ENCODE data around the gene MRPL40. TPM values are rescaled to one million over a fixed set of nuclear protein-coding genes. Genes with fewer than 3 reads are reported as not detected.

The MRPL40 gene
- total and polyA plus RNA-seq, 3 experiments from 2014 or later, result 47.7 to 62.4 (median 48.6) TPM

DNA sequence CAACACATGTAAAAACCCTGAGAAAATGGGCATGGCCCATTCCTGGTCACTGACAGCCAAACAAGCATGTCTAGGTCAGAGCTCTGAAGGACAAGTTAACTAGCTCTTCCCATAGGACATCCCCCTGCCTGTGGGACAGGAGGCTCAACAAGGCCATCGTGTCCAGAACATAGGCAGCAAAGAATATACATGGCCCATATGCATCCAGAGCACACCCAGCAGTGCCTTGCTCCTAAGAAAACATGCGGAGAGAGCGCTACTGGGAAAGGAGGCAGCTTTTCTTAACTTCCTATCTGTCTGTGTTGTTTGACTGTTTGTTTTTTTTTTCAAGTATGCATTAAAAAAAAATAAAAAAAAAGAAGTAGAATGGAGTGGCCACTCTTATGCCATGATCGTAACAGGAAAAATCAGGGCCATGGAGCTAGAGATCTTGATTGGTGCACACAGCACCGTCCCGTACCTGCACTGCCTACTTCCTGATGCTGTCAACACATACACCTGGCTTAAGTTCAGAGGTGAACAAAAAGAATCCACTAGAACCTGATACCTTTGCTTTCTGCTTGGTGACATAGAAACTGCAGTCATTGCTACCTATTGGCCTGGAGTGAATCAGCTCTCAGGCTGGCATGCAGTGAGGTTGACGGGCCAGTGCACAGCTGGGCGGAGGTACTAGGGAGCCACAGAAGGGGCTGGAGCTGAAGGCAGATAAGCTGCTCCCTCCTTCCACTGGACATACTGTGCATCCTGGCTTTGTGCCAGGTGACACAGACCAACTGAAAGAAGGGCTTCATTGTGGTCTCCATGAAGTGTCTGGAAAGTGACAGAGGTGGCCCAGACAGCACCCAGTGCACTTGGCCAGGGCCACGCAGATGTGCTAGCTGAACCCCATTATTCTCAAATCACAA is 34.8 kb downstream of the MRPL40 start:
- no peaks in the 10 kb centered on the region for H3K27me3 ChIP-seq (ENCODE audit: insufficient read depth, low read length, poor library complexity, severe bottlenecking)
- H3K4me1 Mint-ChIP-seq, result peaks cover 0 to 3% (median 2%) of the 10 kb centered on the region in 3 donors

DNA sequence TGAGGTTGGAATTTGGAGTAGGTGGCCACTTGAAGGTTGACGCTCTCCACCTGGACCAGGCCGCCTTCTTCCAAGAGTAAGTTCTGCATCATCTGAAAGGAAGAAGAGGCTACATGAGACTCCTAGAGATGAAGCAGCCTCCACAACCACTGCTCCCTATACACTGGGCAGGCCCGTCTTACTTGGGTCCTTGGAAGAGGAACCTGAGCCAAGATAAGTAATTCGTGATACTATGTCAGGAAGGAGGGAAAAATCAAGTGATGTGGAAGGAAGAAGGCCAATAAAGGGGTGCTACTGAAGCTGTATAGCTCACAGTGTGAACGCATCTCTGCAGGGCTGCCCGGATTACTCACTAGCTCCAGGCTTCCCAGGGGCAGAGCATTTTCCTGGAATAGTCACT is 35.6 kb downstream of the MRPL40 start:
- no peak for DNase-seq
- ChIA-PET CTCF (no interaction called here), POLR2A (no interaction called here)

More for the DNA sequence above, 34.8 kb downstream of the MRPL40 start:
- Mint-ChIP-seq H3K4me3 (no peak overlapping the region), H3K9me3 (no peaks in the 10 kb centered on the region), H3K27me3 (no peaks in the 10 kb centered on the region), H3K36me3 (peaks cover 4 to 94% (median 16%) of the 10 kb centered on the region in 3 donors), H3K27ac (peak overlapping the region in 1 of 8 donors; percentile 63)
- no peak for DNase-seq
- Histone ChIP-seq H3K27ac (ENCODE audit: low read depth, low read length) (no peak overlapping the region), H3K36me3 (ENCODE audit: insufficient read depth, low read length) (peaks cover 80% of the 10 kb centered on the region), H3K4me1 (ENCODE audit: insufficient read depth, low read length) (peaks cover 4% of the 10 kb centered on the region), H3K4me3 (ENCODE audit: low read length) (no peak overlapping the region), H3K9me3 (ENCODE audit: low read length) (no peaks in the 10 kb centered on the region)
- POLR2A ChIA-PET, result no interaction called here
- CTCF ChIA-PET, result no interaction called here

DNA sequence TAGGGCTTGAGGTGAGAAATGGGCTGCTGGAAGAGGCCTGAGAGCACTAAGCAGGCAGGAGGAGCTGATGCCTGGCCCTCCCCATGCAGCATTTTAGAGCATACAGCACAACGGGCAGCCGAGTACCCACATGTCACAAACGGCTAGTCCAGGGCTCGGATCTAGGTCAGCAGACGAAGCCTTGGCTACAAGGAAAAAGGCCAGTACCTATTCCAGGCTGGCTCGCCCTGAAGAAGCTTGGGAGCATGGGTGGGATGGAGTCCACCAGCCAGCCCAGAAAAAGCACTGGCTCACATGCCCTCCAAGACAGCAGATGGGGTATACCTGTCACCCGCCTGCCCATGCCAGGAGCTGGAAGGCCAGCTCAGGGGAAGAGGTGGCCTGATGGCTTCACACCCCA is 37.1 kb downstream of the MRPL40 start:
- ChIA-PET POLR2A (no interaction called here), CTCF (no interaction called here)
- no peaks in the 10 kb centered on the region for H3K9me3 Mint-ChIP-seq

More for the DNA sequence above, 35.6 kb downstream of the MRPL40 start:
- H3K4me1 Mint-ChIP-seq, result peaks cover 0 to 4% (median 3%) of the 10 kb centered on the region in 3 donors
- Histone ChIP-seq H3K27ac (ENCODE audit: low read depth, low read length) (no peak overlapping the region), H3K4me1 (ENCODE audit: insufficient read depth, low read length) (peaks cover 4% of the 10 kb centered on the region), H3K9me3 (ENCODE audit: low read length) (no peaks in the 10 kb centered on the region), H3K36me3 (ENCODE audit: insufficient read depth, low read length) (peaks cover 88% of the 10 kb centered on the region), H3K27me3 (ENCODE audit: insufficient read depth, low read length, poor library complexity, severe bottlenecking) (no peaks in the 10 kb centered on the region), H3K4me3 (ENCODE audit: low read length) (no peak overlapping the region)
- no peak overlapping the region for H3K4me3 Mint-ChIP-seq
- peaks cover 4 to 98% (median 13%) of the 10 kb centered on the region in 3 donors for H3K36me3 Mint-ChIP-seq
- no peaks in the 10 kb centered on the region for H3K9me3 Mint-ChIP-seq
- H3K27me3 Mint-ChIP-seq, result no peaks in the 10 kb centered on the region
- H3K27ac Mint-ChIP-seq, result no peak overlapping the region

DNA sequence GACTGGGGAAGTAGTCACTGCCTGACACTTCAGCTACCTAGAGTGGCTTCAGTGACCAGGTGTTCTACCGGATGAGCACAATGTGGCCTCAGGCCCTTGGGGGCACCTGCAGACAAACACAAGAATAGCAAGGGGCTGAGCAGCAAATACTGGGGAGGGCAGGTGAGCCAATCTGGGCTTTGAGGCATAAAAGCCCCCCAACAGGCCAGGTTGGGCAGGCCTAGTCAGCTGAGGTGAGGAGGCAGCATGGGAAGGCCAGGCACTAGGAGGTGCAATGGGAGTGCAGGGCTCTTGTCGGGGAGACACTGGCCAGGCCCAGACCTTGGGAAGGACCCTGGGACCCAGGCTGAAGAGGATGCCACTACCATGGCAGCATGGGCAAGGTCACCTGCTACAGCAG is 37.7 kb downstream of the MRPL40 start:
- no peaks in the 10 kb centered on the region for H3K27me3 ChIP-seq (ENCODE audit: insufficient read depth, low read length, poor library complexity, severe bottlenecking)
- no peaks in the 10 kb centered on the region for H3K4me1 ChIP-seq (ENCODE audit: insufficient read depth, low read length)
- Mint-ChIP-seq H3K4me3 (no peak overlapping the region), H3K4me1 (peaks cover 0 to 7% (median 6%) of the 10 kb centered on the region in 3 donors), H3K27ac (peak overlapping the region in 1 of 8 donors; percentile 92), H3K9me3 (no peaks in the 10 kb centered on the region), H3K36me3 (peaks cover 4 to 95% (median 14%) of the 10 kb centered on the region in 3 donors), H3K27me3 (no peaks in the 10 kb centered on the region)
- no peaks in the 10 kb centered on the region for H3K9me3 ChIP-seq (ENCODE audit: low read length)
- POLR2A ChIA-PET, result no interaction called here
- peaks cover 87% of the 10 kb centered on the region for H3K36me3 ChIP-seq (ENCODE audit: insufficient read depth, low read length)
- CTCF ChIA-PET, result no interaction called here
- no peak for DNase-seq
- H3K4me3 ChIP-seq (ENCODE audit: low read length), result no peak overlapping the region
- H3K27ac ChIP-seq (ENCODE audit: low read depth, low read length), result no peak overlapping the region

More for the DNA sequence above, 37.1 kb downstream of the MRPL40 start:
- H3K9me3 ChIP-seq (ENCODE audit: low read length), result no peaks in the 10 kb centered on the region
- no peak overlapping the region for H3K4me3 ChIP-seq (ENCODE audit: low read length)
- H3K27ac Mint-ChIP-seq, result peak overlapping the region in 1 of 8 donors; percentile 61
- H3K36me3 ChIP-seq (ENCODE audit: insufficient read depth, low read length), result peaks cover 89% of the 10 kb centered on the region
- no peak for DNase-seq
- H3K4me1 ChIP-seq (ENCODE audit: insufficient read depth, low read length), result no peaks in the 10 kb centered on the region
- H3K4me1 Mint-ChIP-seq, result peaks cover 0 to 7% (median 6%) of the 10 kb centered on the region in 3 donors
- H3K27ac ChIP-seq (ENCODE audit: low read depth, low read length), result no peak overlapping the region
- H3K4me3 Mint-ChIP-seq, result no peak overlapping the region
- H3K36me3 Mint-ChIP-seq, result peaks cover 4 to 98% (median 14%) of the 10 kb centered on the region in 3 donors
- H3K27me3 Mint-ChIP-seq, result no peaks in the 10 kb centered on the region
- H3K27me3 ChIP-seq (ENCODE audit: insufficient read depth, low read length, poor library complexity, severe bottlenecking), result no peaks in the 10 kb centered on the region

DNA sequence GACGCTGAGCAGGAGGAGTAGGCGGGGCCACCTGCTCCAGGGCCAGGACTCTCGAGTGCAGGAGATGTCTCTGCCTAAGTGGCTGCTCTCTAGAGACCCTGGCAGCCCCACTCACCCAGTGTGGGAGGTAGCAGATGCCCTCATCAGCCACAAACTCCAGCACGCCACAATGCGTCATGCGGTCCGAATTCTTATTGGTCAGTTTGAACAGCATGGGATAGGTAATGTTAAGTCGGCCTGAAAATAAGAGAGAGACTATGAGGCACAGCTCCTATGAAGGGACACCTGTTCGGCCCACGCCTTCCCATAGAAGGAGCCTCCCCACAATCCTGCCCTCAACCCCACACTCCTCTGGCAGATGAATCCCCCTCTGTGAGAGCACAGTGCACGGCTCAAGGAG is 39.2 kb downstream of the MRPL40 start:
- ChIA-PET POLR2A (no interaction called here), CTCF (no interaction called here)
- Histone ChIP-seq H3K27ac (ENCODE audit: low read depth, low read length) (no peak overlapping the region), H3K27me3 (ENCODE audit: insufficient read depth, low read length, poor library complexity, severe bottlenecking) (no peaks in the 10 kb centered on the region), H3K4me1 (ENCODE audit: insufficient read depth, low read length) (no peaks in the 10 kb centered on the region), H3K36me3 (ENCODE audit: insufficient read depth, low read length) (peaks cover 78% of the 10 kb centered on the region), H3K9me3 (ENCODE audit: low read length) (no peaks in the 10 kb centered on the region), H3K4me3 (ENCODE audit: low read length) (no peak overlapping the region)
- Mint-ChIP-seq H3K27me3 (no peaks in the 10 kb centered on the region), H3K4me3 (no peak overlapping the region), H3K9me3 (no peaks in the 10 kb centered on the region), H3K27ac (peak overlapping the region in 1 of 8 donors; percentile 17), H3K36me3 (peaks cover 4 to 88% (median 16%) of the 10 kb centered on the region in 3 donors), H3K4me1 (peaks cover 14 to 20% (median 14%) of the 10 kb centered on the region in 3 donors)
- no peak for DNase-seq

DNA sequence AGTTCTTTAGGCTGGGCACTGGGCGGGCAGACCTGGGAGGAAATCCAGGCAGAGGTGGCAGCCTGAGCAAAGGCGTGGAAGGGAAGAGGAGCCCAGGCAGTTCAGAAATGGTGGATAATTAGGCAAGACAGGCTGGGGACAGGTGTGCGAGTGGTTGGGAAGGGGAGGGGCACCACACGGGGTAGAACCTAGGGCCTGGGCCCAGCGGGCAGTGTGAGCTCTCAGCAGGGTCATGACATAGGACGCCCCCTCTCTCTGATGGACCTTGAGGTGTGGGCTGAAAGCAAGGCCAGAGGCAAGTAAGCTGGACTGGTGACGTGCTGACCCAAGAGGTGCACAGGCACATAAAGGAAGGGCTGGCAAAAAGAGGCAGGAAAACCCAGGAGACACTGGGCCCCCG is 39.9 kb downstream of the MRPL40 start:
- no peak overlapping the region for H3K4me3 ChIP-seq (ENCODE audit: low read length)
- H3K4me1 ChIP-seq (ENCODE audit: insufficient read depth, low read length), result peaks cover 3% of the 10 kb centered on the region
- no peak overlapping the region for H3K4me3 Mint-ChIP-seq
- no peaks in the 10 kb centered on the region for H3K9me3 ChIP-seq (ENCODE audit: low read length)
- H3K4me1 Mint-ChIP-seq, result peaks cover 17 to 23% (median 19%) of the 10 kb centered on the region in 3 donors
- no peak for DNase-seq
- no peaks in the 10 kb centered on the region for H3K27me3 Mint-ChIP-seq
- ChIA-PET CTCF (no interaction called here), POLR2A (no interaction called here)
- peaks cover 4 to 81% (median 16%) of the 10 kb centered on the region in 3 donors for H3K36me3 Mint-ChIP-seq
- peak overlapping the region in 1 of 8 donors; percentile 92 for H3K27ac Mint-ChIP-seq
- peaks cover 71% of the 10 kb centered on the region for H3K36me3 ChIP-seq (ENCODE audit: insufficient read depth, low read length)
- no peaks in the 10 kb centered on the region for H3K27me3 ChIP-seq (ENCODE audit: insufficient read depth, low read length, poor library complexity, severe bottlenecking)
- no peaks in the 10 kb centered on the region for H3K9me3 Mint-ChIP-seq
- H3K27ac ChIP-seq (ENCODE audit: low read depth, low read length), result no peak overlapping the region

DNA sequence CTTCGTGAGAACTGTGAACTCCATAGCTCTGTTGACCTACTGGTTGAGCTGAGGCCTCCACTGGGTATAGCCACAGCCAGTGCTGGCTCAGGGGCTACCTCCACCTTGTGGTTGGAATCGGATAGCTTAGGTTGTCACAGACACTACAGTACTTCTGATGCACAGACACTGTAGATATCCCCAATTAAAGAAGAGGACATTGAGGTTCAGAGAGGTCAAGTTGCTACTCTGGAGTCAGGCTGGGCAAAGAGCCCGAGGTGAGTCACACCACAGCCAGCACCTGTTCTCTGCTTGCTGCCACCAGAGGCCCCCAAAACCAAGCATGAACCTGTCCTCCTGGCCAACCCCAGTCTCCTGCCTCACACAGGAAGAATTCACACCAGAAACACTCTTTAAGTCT is 41.2 kb downstream of the MRPL40 start:
- Histone ChIP-seq H3K27ac (ENCODE audit: low read depth, low read length) (no peak overlapping the region), H3K9me3 (ENCODE audit: low read length) (no peaks in the 10 kb centered on the region), H3K4me3 (ENCODE audit: low read length) (no peak overlapping the region), H3K4me1 (ENCODE audit: insufficient read depth, low read length) (peaks cover 11% of the 10 kb centered on the region), H3K36me3 (ENCODE audit: insufficient read depth, low read length) (peaks cover 58% of the 10 kb centered on the region), H3K27me3 (ENCODE audit: insufficient read depth, low read length, poor library complexity, severe bottlenecking) (no peaks in the 10 kb centered on the region)
- CTCF ChIA-PET, result interaction anchor here (1.9 kb wide), 1 partner anchor 27 kb away, joined by 6 read pairs; no protein-coding TSS in a partner anchor
- POLR2A ChIA-PET, result interaction anchor here (1.2 kb wide), 1 partner anchor 41 kb away, joined by 3 read pairs; the partner anchor contains the start of gene MRPL40
- Mint-ChIP-seq H3K4me1 (peaks cover 28 to 35% (median 30%) of the 10 kb centered on the region in 3 donors), H3K27ac (no peak overlapping the region), H3K36me3 (peaks cover 4 to 73% (median 10%) of the 10 kb centered on the region in 3 donors), H3K9me3 (no peaks in the 10 kb centered on the region), H3K27me3 (no peaks in the 10 kb centered on the region), H3K4me3 (no peak overlapping the region)
- DNase-seq, result no peak

DNA sequence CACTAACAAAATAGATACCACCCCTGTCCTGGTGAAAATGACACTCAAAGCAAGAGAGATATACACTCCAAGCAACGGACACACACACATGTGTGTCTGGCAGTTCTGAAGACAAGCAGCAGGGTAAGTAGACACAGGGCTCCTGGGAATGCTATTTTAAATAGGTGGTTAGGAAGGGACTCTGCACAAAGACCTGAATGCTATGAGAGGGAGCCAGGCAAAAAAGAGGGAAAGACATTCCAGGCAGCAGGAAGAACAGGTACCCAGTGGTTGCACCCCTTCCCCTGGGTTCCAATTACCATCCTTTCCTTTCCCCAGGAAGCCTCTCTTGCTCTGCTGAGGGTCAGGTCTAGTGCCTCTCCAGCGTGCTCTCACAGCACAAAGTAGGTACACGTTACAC is 43.7 kb downstream of the MRPL40 start:
- Mint-ChIP-seq H3K9me3 (no peaks in the 10 kb centered on the region), H3K27ac (peak overlapping the region in 3 of 8 donors; percentile 3 to 26 (median 17)), H3K4me3 (peak overlapping the region in 1 of 7 donors; percentile 67), H3K4me1 (peaks cover 33 to 45% (median 41%) of the 10 kb centered on the region in 3 donors), H3K27me3 (no peaks in the 10 kb centered on the region), H3K36me3 (peaks cover 0 to 53% (median 6%) of the 10 kb centered on the region in 3 donors)
- ChIA-PET POLR2A (no interaction called here), CTCF (no interaction called here)
- Histone ChIP-seq H3K9me3 (ENCODE audit: low read length) (no peaks in the 10 kb centered on the region), H3K4me1 (ENCODE audit: insufficient read depth, low read length) (peaks cover 11% of the 10 kb centered on the region), H3K27me3 (ENCODE audit: insufficient read depth, low read length, poor library complexity, severe bottlenecking) (no peaks in the 10 kb centered on the region), H3K36me3 (ENCODE audit: insufficient read depth, low read length) (peaks cover 36% of the 10 kb centered on the region), H3K27ac (ENCODE audit: low read depth, low read length) (no peak overlapping the region), H3K4me3 (ENCODE audit: low read length) (no peak overlapping the region)
- no peak for DNase-seq

Data from CD8-positive, alpha-beta memory T cell (primary cell).